Measurements from ENCODE around the gene CDC42BPB.
"Not testable (repeated sequence)": the region's sequence is repeated elsewhere in the genome, so short reads cannot be mapped to it uniquely, and the experiment has no call there.

CDC42BPB gene

DNA sequence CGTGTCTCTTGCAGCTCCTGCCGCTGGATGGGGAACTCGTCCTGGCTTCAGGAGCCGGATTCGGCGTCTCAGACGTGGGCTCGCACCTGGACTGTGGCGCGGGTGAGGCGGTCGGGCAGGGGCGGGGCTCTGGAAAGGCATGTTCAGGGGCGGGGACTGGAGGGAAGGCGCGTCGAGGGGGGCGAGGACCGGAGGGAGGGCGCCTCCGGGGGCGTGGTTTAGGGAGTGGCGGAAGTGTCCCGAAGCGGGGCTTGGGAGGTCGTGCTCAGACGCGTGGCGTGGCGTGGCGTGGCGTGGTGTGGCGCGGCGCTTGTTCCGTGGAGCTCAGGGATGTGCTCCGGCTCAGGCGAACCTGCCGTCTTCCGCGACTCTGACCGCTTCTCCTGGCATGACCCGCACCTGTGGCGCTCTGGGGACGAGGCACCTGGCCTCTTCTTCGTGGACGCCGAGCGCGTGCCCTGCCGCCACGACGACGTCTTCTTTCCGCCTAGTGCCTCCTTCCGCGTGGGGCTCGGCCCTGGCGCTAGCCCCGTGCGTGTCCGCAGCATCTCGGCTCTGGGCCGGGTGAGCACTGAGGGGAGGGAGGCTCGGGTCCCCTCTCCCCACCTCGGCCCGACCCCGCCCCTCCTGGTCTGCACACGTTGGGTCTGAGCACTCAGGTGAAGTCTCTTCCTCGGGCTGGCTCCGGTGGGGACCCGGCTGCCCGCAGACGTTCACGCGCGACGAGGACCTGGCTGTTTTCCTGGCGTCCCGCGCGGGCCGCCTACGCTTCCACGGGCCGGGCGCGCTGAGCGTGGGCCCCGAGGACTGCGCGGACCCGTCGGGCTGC lies 128.7 kb downstream of the CDC42BPB start:
- H3K4me3 ChIP-seq (ENCODE audit: low read depth, low read length), result peak overlapping the region; percentile 92
- peaks cover 8% of the 10 kb centered on the region for H3K36me3 ChIP-seq (ENCODE audit: control insufficient read depth, insufficient read depth, low read length)
- no peaks in the 10 kb centered on the region for H3K9me3 ChIP-seq (ENCODE audit: control insufficient read depth, insufficient read depth, low read depth, low read length)
- no peak overlapping the region for H3K27ac ChIP-seq (ENCODE audit: low read depth, low read length)
- peaks cover 26% of the 10 kb centered on the region for H3K4me1 ChIP-seq (ENCODE audit: control insufficient read depth, insufficient read depth, low read length)
- peaks cover 84% of the 10 kb centered on the region for H3K27me3 ChIP-seq (ENCODE audit: control insufficient read depth, insufficient read depth, low read length)
- peak overlapping the region; percentile 49 for H3K9ac ChIP-seq (ENCODE audit: low read length)

DNA sequence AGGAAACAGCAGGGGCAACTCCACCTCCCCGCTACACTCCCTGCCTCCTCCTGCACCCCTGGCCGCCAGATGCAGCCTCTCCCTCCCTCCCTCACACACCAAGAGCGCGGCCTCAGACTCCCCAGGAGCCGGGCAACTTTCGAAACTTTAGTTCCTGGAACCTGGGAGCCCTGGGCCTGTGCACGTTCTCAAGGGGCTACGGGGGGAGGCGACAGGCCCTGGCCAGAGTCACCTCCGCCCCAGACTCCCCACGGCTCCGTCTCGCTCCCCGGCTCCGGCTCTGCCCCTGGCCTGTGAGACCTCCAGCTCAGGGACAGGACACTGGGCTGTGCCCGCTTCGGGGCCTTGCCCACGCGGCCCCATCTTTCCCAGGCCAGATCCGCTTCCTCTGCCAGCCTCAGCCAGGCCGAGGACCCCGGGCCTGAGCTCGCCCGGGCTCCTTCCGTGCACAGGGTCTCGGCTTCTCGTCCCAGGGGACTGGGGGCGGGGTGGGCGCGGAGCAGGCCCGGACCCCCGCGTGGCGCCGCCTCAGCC lies 129.4 kb downstream of the CDC42BPB start:
- no peak overlapping the region for H3K27ac ChIP-seq (ENCODE audit: low read depth, low read length)
- H3K9me3 ChIP-seq (ENCODE audit: control insufficient read depth, insufficient read depth, low read depth, low read length), result no peaks in the 10 kb centered on the region
- peaks cover 2% of the 10 kb centered on the region for H3K36me3 ChIP-seq (ENCODE audit: control insufficient read depth, insufficient read depth, low read length)
- peak overlapping the region; percentile 49 for H3K9ac ChIP-seq (ENCODE audit: low read length)
- peaks cover 27% of the 10 kb centered on the region for H3K4me1 ChIP-seq (ENCODE audit: control insufficient read depth, insufficient read depth, low read length)
- H3K4me3 ChIP-seq (ENCODE audit: low read depth, low read length), result peak overlapping the region; percentile 92
- H3K27me3 ChIP-seq (ENCODE audit: control insufficient read depth, insufficient read depth, low read length), result peaks cover 91% of the 10 kb centered on the region

DNA sequence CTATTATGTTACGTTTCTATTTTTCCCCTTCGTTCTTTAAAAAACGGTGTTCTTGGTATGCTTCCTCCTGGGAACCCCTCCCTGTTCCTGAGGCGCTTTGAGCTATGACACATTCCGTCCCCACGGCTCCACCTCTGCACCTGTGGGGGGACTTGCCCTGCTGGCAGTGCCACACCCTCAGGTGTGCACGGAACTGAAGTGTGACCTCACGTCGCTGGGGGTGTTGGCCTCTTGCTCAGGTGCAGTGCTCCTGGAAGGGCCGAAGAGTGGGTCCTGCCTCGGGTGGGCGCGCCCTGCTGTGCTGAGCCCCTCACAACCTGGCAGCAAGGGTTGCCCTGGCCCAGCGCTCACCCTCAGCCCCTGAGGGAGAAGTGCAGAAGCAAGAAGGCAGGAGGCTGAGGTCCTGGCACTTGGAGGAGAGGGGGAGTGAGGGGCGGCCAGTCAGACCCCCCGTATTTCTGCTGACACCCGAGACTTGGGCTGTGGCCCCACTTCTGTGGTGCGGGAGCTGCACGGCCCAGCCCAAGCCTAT lies 129.9 kb downstream of the CDC42BPB start:
- H3K27me3 ChIP-seq (ENCODE audit: control insufficient read depth, insufficient read depth, low read length), result peaks cover 96% of the 10 kb centered on the region

DNA sequence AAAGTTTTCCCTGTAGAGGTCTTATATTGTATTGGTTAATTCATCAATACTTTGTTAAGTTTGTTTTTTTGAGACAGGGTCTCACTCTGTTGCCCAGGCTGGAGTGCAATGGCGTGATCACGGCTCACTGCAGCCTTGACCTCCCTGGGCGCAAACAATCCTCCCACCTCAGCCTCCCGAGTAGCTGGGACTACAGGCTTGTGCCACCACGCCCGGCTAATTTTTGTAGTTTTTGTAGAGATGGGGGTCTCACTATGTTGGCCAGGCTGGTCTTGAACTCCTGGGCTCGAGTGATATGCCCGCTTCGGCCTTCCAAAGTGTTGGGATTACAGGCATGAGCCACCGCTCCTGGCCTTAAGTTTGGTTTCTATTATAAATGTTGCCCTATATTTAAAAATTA lies 130.5 kb downstream of the CDC42BPB start:
- H3K9ac ChIP-seq (ENCODE audit: low read length); H3K36me3 ChIP-seq (ENCODE audit: control insufficient read depth, insufficient read depth, low read length); H3K27ac ChIP-seq (ENCODE audit: low read depth, low read length); H3K9me3 ChIP-seq (ENCODE audit: control insufficient read depth, insufficient read depth, low read depth, low read length); H3K4me3 ChIP-seq (ENCODE audit: low read depth, low read length): not testable (repeated sequence)
- Histone ChIP-seq H3K4me1 (ENCODE audit: control insufficient read depth, insufficient read depth, low read length) (peaks cover 27% of the 10 kb centered on the region), H3K27me3 (ENCODE audit: control insufficient read depth, insufficient read depth, low read length) (peaks cover 99% of the 10 kb centered on the region)

More for the DNA sequence above, 129.9 kb downstream of the CDC42BPB start:
- Histone ChIP-seq H3K9me3 (ENCODE audit: control insufficient read depth, insufficient read depth, low read depth, low read length) (no peaks in the 10 kb centered on the region), H3K4me3 (ENCODE audit: low read depth, low read length) (peak overlapping the region; percentile 92), H3K9ac (ENCODE audit: low read length) (peak overlapping the region; percentile 49), H3K36me3 (ENCODE audit: control insufficient read depth, insufficient read depth, low read length) (no peaks in the 10 kb centered on the region), H3K27ac (ENCODE audit: low read depth, low read length) (no peak overlapping the region), H3K4me1 (ENCODE audit: control insufficient read depth, insufficient read depth, low read length) (peaks cover 27% of the 10 kb centered on the region)

DNA sequence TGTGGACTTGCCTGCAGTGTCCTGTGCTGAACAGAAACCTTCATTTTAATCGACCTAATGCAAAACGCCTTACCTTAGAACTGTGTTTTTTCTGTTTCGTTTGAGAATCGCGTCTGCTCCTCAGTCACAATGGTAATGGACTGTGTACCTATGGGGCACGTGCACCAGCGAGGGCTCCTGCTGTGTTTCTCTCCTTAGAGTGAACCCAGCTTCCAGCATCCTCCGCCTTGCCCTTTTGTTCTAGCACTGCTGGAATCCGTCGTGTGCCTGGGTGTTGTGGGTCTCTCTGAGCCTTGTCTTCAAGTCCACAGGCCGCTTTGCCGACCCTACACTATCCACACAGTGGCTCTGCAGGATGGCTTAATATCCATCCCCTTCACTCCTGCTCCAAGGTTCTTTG lies 131.2 kb downstream of the CDC42BPB start:
- H3K4me3 ChIP-seq (ENCODE audit: low read depth, low read length), result no peak overlapping the region
- no peak overlapping the region for H3K27ac ChIP-seq (ENCODE audit: low read depth, low read length)
- no peaks in the 10 kb centered on the region for H3K9me3 ChIP-seq (ENCODE audit: control insufficient read depth, insufficient read depth, low read depth, low read length)
- H3K4me1 ChIP-seq (ENCODE audit: control insufficient read depth, insufficient read depth, low read length), result peaks cover 27% of the 10 kb centered on the region
- H3K9ac ChIP-seq (ENCODE audit: low read length), result no peak overlapping the region
- H3K36me3 ChIP-seq (ENCODE audit: control insufficient read depth, insufficient read depth, low read length), result no peaks in the 10 kb centered on the region
- H3K27me3 ChIP-seq (ENCODE audit: control insufficient read depth, insufficient read depth, low read length), result peaks cover 99% of the 10 kb centered on the region

DNA sequence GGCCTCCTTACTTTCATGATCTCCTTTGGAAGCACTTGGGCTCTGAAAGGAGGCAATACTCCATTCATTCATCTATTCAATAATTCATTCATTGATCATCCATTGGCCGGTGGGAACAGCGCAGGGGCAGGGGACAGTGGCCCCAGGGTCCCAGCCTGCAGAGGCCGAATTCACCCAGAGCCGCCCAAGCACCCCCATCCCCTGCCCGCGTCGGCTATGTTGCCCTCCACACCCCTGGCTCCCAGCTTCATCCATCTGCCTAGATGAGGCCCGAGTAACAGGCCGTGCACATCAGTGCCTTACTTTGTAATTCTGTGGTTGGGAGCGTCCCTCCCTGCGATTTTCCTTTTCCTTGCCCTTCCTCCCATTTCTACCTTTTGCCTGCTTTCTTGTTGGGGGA lies 131.7 kb downstream of the CDC42BPB start:
- Histone ChIP-seq H3K9ac (ENCODE audit: low read length) (no peak overlapping the region), H3K9me3 (ENCODE audit: control insufficient read depth, insufficient read depth, low read depth, low read length) (no peaks in the 10 kb centered on the region), H3K27me3 (ENCODE audit: control insufficient read depth, insufficient read depth, low read length) (peaks cover 99% of the 10 kb centered on the region), H3K36me3 (ENCODE audit: control insufficient read depth, insufficient read depth, low read length) (no peaks in the 10 kb centered on the region), H3K27ac (ENCODE audit: low read depth, low read length) (no peak overlapping the region), H3K4me1 (ENCODE audit: control insufficient read depth, insufficient read depth, low read length) (peaks cover 25% of the 10 kb centered on the region), H3K4me3 (ENCODE audit: low read depth, low read length) (no peak overlapping the region)

DNA sequence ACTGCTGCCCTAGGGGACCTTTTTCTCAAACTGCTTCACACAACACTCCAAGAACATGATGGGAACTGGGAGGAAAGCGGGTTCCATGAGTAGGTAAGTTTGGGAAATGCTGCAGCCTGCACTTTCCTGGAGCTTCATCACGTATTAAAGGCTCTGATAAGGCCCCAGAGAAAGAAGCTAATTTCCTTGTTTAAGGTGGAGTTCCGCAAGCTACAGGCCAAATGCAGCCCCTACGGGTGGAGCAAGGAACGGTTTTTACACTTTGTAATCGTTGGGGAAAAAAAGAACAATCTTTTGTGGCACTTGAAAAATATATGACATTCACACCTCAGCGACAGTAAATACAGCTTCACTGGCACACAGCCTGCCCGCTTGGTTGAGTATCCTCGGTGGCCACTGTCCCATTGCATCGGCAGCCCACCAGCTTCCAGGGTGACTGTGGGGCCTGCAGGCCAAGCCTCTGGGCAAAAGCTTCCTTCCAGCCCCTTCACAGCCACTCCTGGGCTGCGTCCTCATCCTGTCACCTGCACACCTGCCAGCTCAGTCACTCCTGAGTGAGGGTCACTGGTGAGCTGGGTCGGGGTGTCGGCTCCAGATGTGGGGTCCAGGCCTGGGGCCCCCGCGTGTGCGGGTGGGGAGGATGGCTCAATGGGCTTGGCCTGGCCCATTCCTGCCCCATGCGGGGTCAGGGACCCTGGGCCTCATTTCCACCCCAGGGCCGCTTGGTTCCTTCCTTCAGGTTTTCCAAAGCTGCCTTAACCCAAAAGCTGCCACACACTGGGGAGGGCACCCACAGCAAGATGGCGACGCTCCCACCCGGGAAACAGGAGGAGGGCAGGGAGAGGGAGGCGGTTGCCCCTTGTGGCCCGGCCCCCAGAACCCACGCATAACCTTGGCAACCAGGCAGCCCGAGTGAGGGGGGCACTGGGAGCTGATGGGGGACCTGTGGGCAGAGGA lies 132.4 kb downstream of the CDC42BPB start:
- no peak overlapping the region for H3K9ac ChIP-seq (ENCODE audit: low read length)
- no peaks in the 10 kb centered on the region for H3K9me3 ChIP-seq (ENCODE audit: control insufficient read depth, insufficient read depth, low read depth, low read length)
- peaks cover 98% of the 10 kb centered on the region for H3K27me3 ChIP-seq (ENCODE audit: control insufficient read depth, insufficient read depth, low read length)
- H3K27ac ChIP-seq (ENCODE audit: low read depth, low read length), result no peak overlapping the region
- peaks cover 23% of the 10 kb centered on the region for H3K4me1 ChIP-seq (ENCODE audit: control insufficient read depth, insufficient read depth, low read length)
- H3K36me3 ChIP-seq (ENCODE audit: control insufficient read depth, insufficient read depth, low read length), result no peaks in the 10 kb centered on the region
- H3K4me3 ChIP-seq (ENCODE audit: low read depth, low read length), result no peak overlapping the region

DNA sequence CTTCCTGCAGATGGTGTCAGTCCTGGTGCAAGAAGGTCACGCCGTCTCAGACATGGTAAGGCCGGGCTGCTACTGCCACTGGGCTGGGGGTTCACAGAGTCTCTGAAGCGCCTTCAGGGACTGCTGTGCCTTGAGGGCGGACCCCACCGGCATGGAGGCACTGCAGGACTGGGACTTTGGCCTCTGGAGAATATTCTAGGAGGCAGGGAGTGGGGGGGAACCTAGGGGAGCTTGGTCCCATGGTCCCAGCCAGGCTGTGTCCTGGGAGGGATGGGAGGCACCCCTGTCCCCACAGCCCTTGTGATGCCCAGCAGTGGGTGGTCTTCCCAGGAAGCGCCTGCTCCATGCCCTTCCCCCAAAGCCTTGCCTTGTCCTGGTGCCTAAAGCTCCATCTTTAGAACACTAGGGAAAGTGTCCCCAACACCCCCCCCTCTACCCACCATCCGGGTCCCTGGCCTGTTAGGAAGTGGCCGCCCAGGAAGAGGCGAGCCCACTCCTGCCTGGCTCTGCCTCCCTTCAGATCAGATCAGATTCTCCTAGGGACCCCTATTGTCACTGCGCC lies 133.3 kb downstream of the CDC42BPB start:
- H3K4me1 ChIP-seq (ENCODE audit: control insufficient read depth, insufficient read depth, low read length), result peaks cover 23% of the 10 kb centered on the region
- H3K9ac ChIP-seq (ENCODE audit: low read length), result no peak overlapping the region
- H3K27me3 ChIP-seq (ENCODE audit: control insufficient read depth, insufficient read depth, low read length), result peaks cover 89% of the 10 kb centered on the region
- H3K9me3 ChIP-seq (ENCODE audit: control insufficient read depth, insufficient read depth, low read depth, low read length), result no peaks in the 10 kb centered on the region
- no peaks in the 10 kb centered on the region for H3K36me3 ChIP-seq (ENCODE audit: control insufficient read depth, insufficient read depth, low read length)
- peak overlapping the region; percentile 65 for H3K4me3 ChIP-seq (ENCODE audit: low read depth, low read length)
- no peak overlapping the region for H3K27ac ChIP-seq (ENCODE audit: low read depth, low read length)

DNA sequence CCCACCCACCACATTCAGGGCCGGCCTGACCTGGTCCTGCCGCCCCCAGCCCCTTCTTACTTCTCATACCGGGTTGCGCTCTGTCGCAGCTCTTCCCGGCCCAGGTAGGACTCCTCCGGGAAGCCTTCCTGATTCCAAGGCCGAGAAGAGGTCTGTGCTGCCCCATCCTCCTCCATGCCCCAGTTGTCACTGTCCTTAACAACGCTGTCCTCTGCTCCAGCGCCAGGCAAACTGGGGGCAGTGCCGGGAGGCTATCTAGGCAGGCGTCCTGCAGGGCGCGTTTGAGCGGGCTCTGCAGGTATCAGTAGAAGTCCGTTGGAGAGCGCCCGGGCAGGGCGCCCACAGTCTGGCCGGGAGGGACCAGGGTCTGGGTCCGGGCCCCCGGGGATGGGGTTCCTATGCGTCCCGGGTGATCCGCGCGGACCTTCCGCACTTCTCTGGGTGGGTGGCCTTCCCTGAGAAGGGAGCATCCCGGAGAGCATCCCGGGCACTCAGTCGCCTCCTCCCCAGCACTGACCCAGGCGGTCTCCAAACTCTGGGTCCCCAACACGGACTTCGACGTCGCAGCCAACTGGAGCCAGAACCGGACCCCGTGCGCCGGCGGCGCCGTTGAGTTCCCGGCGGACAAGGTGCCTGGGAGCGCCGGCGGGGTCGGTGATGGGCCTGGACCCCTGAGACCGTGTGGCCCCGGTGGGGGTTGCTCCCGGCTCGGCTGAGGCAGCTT lies 134.0 kb downstream of the CDC42BPB start:
- Histone ChIP-seq H3K4me1 (ENCODE audit: control insufficient read depth, insufficient read depth, low read length) (peaks cover 21% of the 10 kb centered on the region), H3K4me3 (ENCODE audit: low read depth, low read length) (peak overlapping the region; percentile 65), H3K27me3 (ENCODE audit: control insufficient read depth, insufficient read depth, low read length) (peaks cover 83% of the 10 kb centered on the region), H3K9ac (ENCODE audit: low read length) (no peak overlapping the region), H3K9me3 (ENCODE audit: control insufficient read depth, insufficient read depth, low read depth, low read length) (no peaks in the 10 kb centered on the region), H3K36me3 (ENCODE audit: control insufficient read depth, insufficient read depth, low read length) (no peaks in the 10 kb centered on the region), H3K27ac (ENCODE audit: low read depth, low read length) (no peak overlapping the region)

Measured in HUES6 (cell line).